Stimulated activated effector memory CD8-positive, alpha-beta T cell treated with anti-CD3 and anti-CD28 coated beads, Interleukin-12 subunit alpha, Interleukin-12 subunit beta, amount 100 ng/mL, for 72 hours (primary cell): ENCODE results near the gene RAB40A.

ENCODE experiments used
- ATAC-seq: fragments of 150-1000 bp; cut with Tn5 transposase; 2 replicates; pipeline ENCODE4 v1.10.0; 2021
- DNase-seq, 2 donors: peaks; one replicate each; pipeline ENCODE4 v3.0.0; 2021 to 2022; ENCODE audit warnings: low spot score in 2 of 2
- H3K27ac Mint-ChIP-seq: one replicate; pipeline ENCODE4 v1.8.0; 2022; ENCODE audit warnings: mild to moderate bottlenecking, mixed read lengths
- H3K36me3 Mint-ChIP-seq: one replicate; pipeline ENCODE4 v1.8.0; 2022; ENCODE audit warnings: mild to moderate bottlenecking, mixed read lengths
- H3K4me1 Mint-ChIP-seq: one replicate; pipeline ENCODE4 v1.8.0; 2022; ENCODE audit warnings: mixed read lengths
- H3K4me3 Mint-ChIP-seq: one replicate; pipeline ENCODE4 v1.8.0; 2022; ENCODE audit warnings: mild to moderate bottlenecking, mixed read lengths
- H3K9me3 Mint-ChIP-seq: one replicate; pipeline ENCODE4 v1.8.0; 2022; ENCODE audit warnings: mixed read lengths

The RAB40A gene

GRCh38 chrX:103536071-103536470 is 16.8 kb upstream of the RAB40A start:
- Mint-ChIP-seq H3K36me3 (no peaks in the 10 kb centered on the region), H3K27ac (no peak overlapping the region), H3K9me3 (no peaks in the 10 kb centered on the region), H3K4me1 (peaks cover 4% of the 10 kb centered on the region), H3K4me3 (no peak overlapping the region)
- DNase-seq, result no peak
- no peak for ATAC-seq

GRCh38 chrX:103535206-103535605 is 15.9 kb upstream of the RAB40A start:
- Mint-ChIP-seq H3K9me3 (no peaks in the 10 kb centered on the region), H3K27ac (no peak overlapping the region), H3K4me1 (peaks cover 4% of the 10 kb centered on the region), H3K4me3 (no peak overlapping the region), H3K36me3 (no peaks in the 10 kb centered on the region)
- ATAC-seq (no peak), DNase-seq (no peak)

GRCh38 chrX:103533511-103534216 is 14.4 kb upstream of the RAB40A start:
- Mint-ChIP-seq H3K36me3 (no peaks in the 10 kb centered on the region), H3K4me3 (peak overlapping the region; percentile 47), H3K27ac (no peak overlapping the region), H3K9me3 (no peaks in the 10 kb centered on the region), H3K4me1 (peaks cover 4% of the 10 kb centered on the region)
- peak; percentile 42 to 77 for DNase-seq
- peak; percentile 42 for ATAC-seq

- Mint-ChIP-seq H3K36me3 (no peaks in the 10 kb centered on the region), H3K27ac (no peak overlapping the region), H3K4me1 (peaks cover 4% of the 10 kb centered on the region), H3K9me3 (no peaks in the 10 kb centered on the region), H3K4me3 (no peak overlapping the region)
- ATAC-seq, result no peak
- no peak for DNase-seq
Measured at GRCh38 chrX:103531002-103531401, 11.7 kb upstream of the RAB40A start.

GRCh38 chrX:103530545-103530944 is 11.3 kb upstream of the RAB40A start:
- ATAC-seq (no peak), DNase-seq (no peak)
- Mint-ChIP-seq H3K4me1 (peaks cover 4% of the 10 kb centered on the region), H3K4me3 (no peak overlapping the region), H3K27ac (no peak overlapping the region), H3K9me3 (no peaks in the 10 kb centered on the region), H3K36me3 (no peaks in the 10 kb centered on the region)

GRCh38 chrX:103529550-103529949 is 10.3 kb upstream of the RAB40A start:
- ATAC-seq (no peak), DNase-seq (no peak)
- Mint-ChIP-seq H3K9me3 (no peaks in the 10 kb centered on the region), H3K4me1 (peaks cover 4% of the 10 kb centered on the region), H3K4me3 (no peak overlapping the region), H3K36me3 (no peaks in the 10 kb centered on the region), H3K27ac (no peak overlapping the region)

- no peaks in the 10 kb centered on the region for H3K36me3 Mint-ChIP-seq
- H3K9me3 Mint-ChIP-seq, result no peaks in the 10 kb centered on the region
- H3K4me3 Mint-ChIP-seq, result no peak overlapping the region
- ATAC-seq (no peak), DNase-seq (no peak)
- H3K4me1 Mint-ChIP-seq, result no peaks in the 10 kb centered on the region
- no peak overlapping the region for H3K27ac Mint-ChIP-seq
Measured at GRCh38 chrX:103524747-103525146, 5.5 kb upstream of the RAB40A start.

GRCh38 chrX:103523605-103524004 is 4.3 kb upstream of the RAB40A start:
- ATAC-seq, result no peak
- DNase-seq, result no peak
- H3K36me3 Mint-ChIP-seq, result no peaks in the 10 kb centered on the region
- no peaks in the 10 kb centered on the region for H3K9me3 Mint-ChIP-seq
- H3K4me1 Mint-ChIP-seq, result no peaks in the 10 kb centered on the region
- no peak overlapping the region for H3K4me3 Mint-ChIP-seq
- no peak overlapping the region for H3K27ac Mint-ChIP-seq

- ATAC-seq (no peak), DNase-seq (no peak)
- H3K27ac Mint-ChIP-seq, result no peak overlapping the region
Measured at GRCh38 chrX:103520386-103520785, 1.1 kb upstream of the RAB40A start.

GRCh38 chrX:103518571-103518970 is 718 bp downstream of the RAB40A start:
- ATAC-seq (no peak), DNase-seq (no peak)
- Mint-ChIP-seq H3K4me1 (no peaks in the 10 kb centered on the region), H3K36me3 (no peaks in the 10 kb centered on the region), H3K4me3 (no peak overlapping the region), H3K27ac (no peak overlapping the region), H3K9me3 (no peaks in the 10 kb centered on the region)

More at GRCh38 chrX:103520386-103520785, 1.1 kb upstream of the RAB40A start:
- no peaks in the 10 kb centered on the region for H3K9me3 Mint-ChIP-seq
- no peak overlapping the region for H3K4me3 Mint-ChIP-seq
- H3K36me3 Mint-ChIP-seq, result no peaks in the 10 kb centered on the region
- H3K4me1 Mint-ChIP-seq, result no peaks in the 10 kb centered on the region

GRCh38 chrX:103517246-103517645 is 2.0 kb downstream of the RAB40A start:
- H3K36me3 Mint-ChIP-seq, result no peaks in the 10 kb centered on the region

GRCh38 chrX:103513476-103514108 is 5.7 kb downstream of the RAB40A start:
- DNase-seq (no peak), ATAC-seq (no peak)
- no peaks in the 10 kb centered on the region for H3K9me3 Mint-ChIP-seq
- no peak overlapping the region for H3K4me3 Mint-ChIP-seq
- H3K27ac Mint-ChIP-seq, result no peak overlapping the region
- no peaks in the 10 kb centered on the region for H3K36me3 Mint-ChIP-seq
- no peaks in the 10 kb centered on the region for H3K4me1 Mint-ChIP-seq

More at GRCh38 chrX:103517246-103517645, 2.0 kb downstream of the RAB40A start:
- Mint-ChIP-seq H3K9me3 (no peaks in the 10 kb centered on the region), H3K4me1 (no peaks in the 10 kb centered on the region), H3K4me3 (no peak overlapping the region), H3K27ac (no peak overlapping the region)
- DNase-seq (no peak), ATAC-seq (no peak)

GRCh38 chrX:103513067-103513466 is 6.2 kb downstream of the RAB40A start:
- DNase-seq, result no peak
- Mint-ChIP-seq H3K4me3 (no peak overlapping the region), H3K4me1 (no peaks in the 10 kb centered on the region), H3K9me3 (no peaks in the 10 kb centered on the region), H3K36me3 (no peaks in the 10 kb centered on the region), H3K27ac (no peak overlapping the region)
- no peak for ATAC-seq

- Mint-ChIP-seq H3K36me3 (no peaks in the 10 kb centered on the region), H3K4me1 (no peaks in the 10 kb centered on the region), H3K9me3 (no peaks in the 10 kb centered on the region), H3K4me3 (no peak overlapping the region), H3K27ac (no peak overlapping the region)
- DNase-seq, result no peak
- ATAC-seq, result no peak
Measured at GRCh38 chrX:103510031-103510430, 9.3 kb downstream of the RAB40A start.

- ATAC-seq (no peak), DNase-seq (no peak)
- H3K4me3 Mint-ChIP-seq, result no peak overlapping the region
- H3K9me3 Mint-ChIP-seq, result no peaks in the 10 kb centered on the region
- H3K36me3 Mint-ChIP-seq, result no peaks in the 10 kb centered on the region
- H3K4me1 Mint-ChIP-seq, result no peaks in the 10 kb centered on the region
- no peak overlapping the region for H3K27ac Mint-ChIP-seq
Measured at GRCh38 chrX:103503853-103504207, 15.5 kb downstream of the RAB40A start.

- Mint-ChIP-seq H3K36me3 (no peaks in the 10 kb centered on the region), H3K9me3 (no peaks in the 10 kb centered on the region), H3K4me3 (no peak overlapping the region), H3K27ac (no peak overlapping the region), H3K4me1 (no peaks in the 10 kb centered on the region)
- ATAC-seq (peak; percentile 39), DNase-seq (no peak)
Measured at GRCh38 chrX:103503163-103503852, 16.0 kb downstream of the RAB40A start.
